Kidney tubule cell (primary cell): ENCODE results near the gene SLC35D2.
A peak's percentile ranks its signal among the peaks of the same experiment; 100 is the strongest.
"Not testable (repeated sequence)": the region's sequence is repeated elsewhere in the genome, so short reads cannot be mapped to it uniquely, and the experiment has no call there.

Experiments
- DNase-seq: peaks from one replicate; pipeline ENCODE4 v3.0.0-alpha.2; 2018; ENCODE audit warnings: low spot score

Gene SLC35D2

GRCh38 chr9:96306958-96307357, 76.6 kb downstream of the SLC35D2 start:
- not testable (repeated sequence) for DNase-seq

DNA sequence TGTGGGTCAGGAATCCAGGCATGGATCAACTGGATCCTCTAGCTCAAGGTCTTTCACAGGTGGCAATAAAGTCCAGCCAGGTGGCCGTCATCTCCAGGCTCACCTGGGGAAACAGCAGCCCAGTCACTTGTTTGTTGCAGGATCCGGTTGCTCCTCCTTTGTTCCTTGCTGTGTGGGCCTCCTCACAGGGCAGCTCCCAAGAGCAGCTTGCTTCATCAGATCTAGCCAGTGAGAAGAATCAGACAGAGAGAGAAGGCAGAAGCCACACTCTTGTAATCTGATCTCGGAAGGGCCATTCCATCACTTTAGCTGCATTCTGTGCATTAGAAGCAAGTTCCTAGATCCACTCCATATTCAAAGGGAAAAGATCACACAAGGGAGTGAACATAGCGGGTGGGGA, 78.3 kb downstream of the SLC35D2 start:
- no peak for DNase-seq

DNA sequence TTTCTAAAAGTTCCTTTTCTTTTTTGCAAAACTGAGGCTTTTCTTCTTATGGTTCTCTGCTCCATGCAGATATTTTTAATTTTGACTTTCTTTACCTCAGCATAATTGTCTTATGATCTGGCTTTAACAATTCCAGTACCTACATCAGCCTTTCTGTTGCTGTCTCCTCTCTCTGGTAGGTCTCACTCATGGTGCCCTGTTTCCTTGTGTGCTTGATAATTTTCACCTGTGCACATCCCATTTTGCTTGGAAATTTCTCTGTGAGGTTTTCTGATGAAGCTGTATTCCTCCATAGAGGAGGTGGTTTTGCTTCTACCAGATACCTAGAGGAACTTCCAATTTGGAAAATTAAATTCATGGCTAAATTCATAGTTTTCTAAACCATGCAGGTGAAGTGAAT, 79.3 kb downstream of the SLC35D2 start:
- DNase-seq, result no peak

DNA sequence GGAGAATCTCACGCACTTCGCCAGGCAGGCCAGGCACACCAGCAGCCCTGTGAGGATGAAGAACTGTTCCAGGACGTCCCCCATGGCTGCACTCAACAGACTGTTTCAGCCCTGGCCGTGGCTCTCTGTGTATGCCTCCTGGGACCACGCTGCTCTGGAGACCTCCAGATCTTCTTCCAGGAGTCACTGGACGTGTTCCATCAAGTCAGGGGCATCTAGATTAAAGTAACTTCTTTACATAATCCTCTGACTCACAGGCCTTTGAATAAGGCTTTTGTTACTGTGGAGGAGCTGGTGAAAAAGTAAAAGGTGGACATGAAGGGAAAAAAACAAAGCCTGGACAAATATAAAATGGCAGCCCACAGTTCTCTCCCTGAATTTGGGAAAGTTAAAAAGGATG, 81.5 kb downstream of the SLC35D2 start, which contains the start of gene HSD17B3:
TSS of gene HSD17B3 (minus strand) at position 156 of the 400 bp plus-strand sequence. CDS start at position 84, 72 bp downstream.
- DNase-seq, result no peak

DNA sequence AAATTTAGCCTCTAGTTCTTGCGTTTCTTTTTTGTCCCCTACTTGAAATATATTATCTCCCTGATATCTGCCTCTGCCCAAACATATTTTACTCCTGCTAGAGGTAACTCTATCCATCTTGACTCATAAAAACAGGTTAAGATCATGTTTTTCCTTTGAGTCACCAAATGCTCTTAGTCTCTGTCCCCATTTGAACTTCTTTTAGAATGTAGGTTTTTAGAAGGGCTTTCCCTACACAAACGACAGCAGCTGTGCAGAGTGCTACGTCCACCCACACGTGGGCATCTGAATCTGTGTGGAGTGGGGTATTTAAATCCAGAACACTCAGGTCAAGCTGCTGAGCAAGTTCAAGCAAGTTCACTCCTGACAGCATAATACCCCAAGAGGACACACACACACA, 83.7 kb downstream of the SLC35D2 start:
- peak; percentile 44 for DNase-seq

GRCh38 chr9:96294159-96294545, 89.4 kb downstream of the SLC35D2 start:
- no peak for DNase-seq

DNA sequence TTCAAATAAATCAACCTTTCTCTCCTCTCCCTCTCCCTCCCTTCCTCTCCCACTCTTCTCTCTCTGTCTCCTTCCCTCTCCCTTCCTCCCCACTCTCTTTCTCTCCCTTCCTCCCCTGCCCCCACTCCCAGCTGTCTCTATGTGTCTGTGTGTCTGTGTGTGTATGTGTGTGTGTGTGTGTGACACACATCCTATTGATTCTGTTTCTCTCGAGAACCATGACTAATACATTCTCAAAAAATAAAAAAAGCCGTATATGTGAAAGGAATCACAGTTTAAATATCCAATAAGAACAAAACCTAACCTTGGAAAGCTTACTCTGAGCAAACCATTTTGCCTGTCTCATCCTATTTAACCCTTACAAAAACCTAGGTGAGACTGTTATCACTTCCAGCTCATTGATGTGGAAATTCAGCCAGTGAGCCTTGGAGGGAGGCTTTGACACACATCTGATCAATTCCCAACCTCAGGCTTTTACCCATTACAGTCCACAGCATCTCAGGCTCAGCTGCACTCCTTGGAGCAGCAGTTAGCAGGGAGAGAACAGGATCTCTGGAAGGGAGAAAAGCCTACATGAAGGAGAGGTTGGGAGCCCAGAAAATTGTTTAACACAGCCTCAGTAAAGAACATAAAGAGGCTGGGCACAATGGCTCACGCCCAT, 89.9 kb downstream of the SLC35D2 start:
- no peak for DNase-seq

DNA sequence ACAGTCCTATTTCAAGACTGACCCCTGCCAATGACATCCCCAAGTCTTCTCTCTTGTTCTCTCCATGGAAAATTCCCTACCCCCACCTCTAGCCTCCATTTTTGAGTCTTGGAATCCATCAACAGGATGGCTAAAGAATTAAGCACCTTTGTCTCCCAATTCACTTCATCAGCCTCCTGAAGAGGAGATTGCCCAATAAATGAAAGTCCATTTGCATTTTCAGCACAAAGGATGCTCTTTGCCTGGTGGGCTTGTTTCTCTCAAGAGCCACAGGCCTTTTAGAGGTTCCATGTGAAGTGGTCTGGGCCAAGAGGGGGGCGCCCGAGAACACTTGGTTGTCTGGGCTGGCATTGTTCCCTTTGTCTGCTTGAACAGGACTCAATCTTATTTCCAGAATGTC, 94.1 kb downstream of the SLC35D2 start:
- no peak for DNase-seq

DNA sequence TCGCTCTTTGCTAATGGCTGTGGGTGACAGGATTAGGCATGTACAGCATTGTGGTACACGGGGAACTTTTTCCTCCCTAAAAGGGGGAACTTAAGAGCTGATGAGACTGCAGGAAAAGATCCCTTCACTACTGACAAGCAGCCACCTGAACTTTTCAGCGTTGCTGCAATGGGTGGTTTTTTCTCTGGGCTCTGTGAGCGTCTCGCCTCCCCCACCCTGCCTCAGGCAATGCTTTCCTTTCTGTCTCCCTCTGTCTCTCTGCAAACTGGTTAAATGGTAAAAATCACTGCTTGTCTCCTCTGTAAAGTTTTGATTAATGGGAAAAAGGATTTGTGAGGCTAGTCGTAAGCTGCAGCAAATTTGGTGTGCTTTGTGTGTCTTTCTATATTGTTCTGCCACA, 101.9 kb downstream of the SLC35D2 start:
- DNase-seq, result no peak

GRCh38 chr9:96279932-96280331, 103.6 kb downstream of the SLC35D2 start:
- peak; percentile 66 for DNase-seq

GRCh38 chr9:96274939-96275338, 108.6 kb downstream of the SLC35D2 start:
- DNase-seq, result no peak
